SJSA1 (cell line): Measurements from ENCODE around the gene ETNPPL. TPM values are rescaled to one million over a fixed set of nuclear protein-coding genes. Genes with fewer than 3 reads are reported as not detected.

Experiments
- DNase-seq, 2 experiments: peaks; one replicate each; pipeline ENCODE4 v3.0.0-alpha.2; 2015 to 2020; ENCODE audit warnings: low spot score in 2 of 2, low read depth in 1 of 2
- H3K27ac ChIP-seq: fragments of 250-450 bp; sonication (Bioruptor Pico); 2 replicates; pipeline ENCODE4 v1.5.1; 2020; ENCODE audit warnings: mild to moderate bottlenecking, moderate library complexity
- H3K27me3 ChIP-seq: fragments of 250-450 bp; sonication (Bioruptor Pico); replicated peaks from 2 replicates; pipeline ENCODE4 v1.5.1; 2020; ENCODE audit warnings: mild to moderate bottlenecking, moderate library complexity
- H3K36me3 ChIP-seq: fragments of 250-450 bp; sonication (Bioruptor Pico); 2 replicates; pipeline ENCODE4 v1.5.1; 2020; ENCODE audit warnings: mild to moderate bottlenecking
- H3K4me1 ChIP-seq: fragments of 250-450 bp; sonication (Bioruptor Pico); replicated peaks from 2 replicates; pipeline ENCODE4 v1.6.1; 2021; ENCODE audit warnings: mild to moderate bottlenecking
- H3K4me3 ChIP-seq: fragments of 250-450 bp; sonication (Bioruptor Pico); 2 replicates; pipeline ENCODE4 v1.5.1; 2020; ENCODE audit warnings: mild to moderate bottlenecking
- H3K9me3 ChIP-seq: fragments of 250-450 bp; sonication (Bioruptor Pico); replicated peaks from 2 replicates; pipeline ENCODE4 v1.5.1; 2020; ENCODE audit warnings: mild to moderate bottlenecking
- total RNA-seq: library from RNA; depleted of rRNA; stranded (reverse); fragments of >200 nt; shearing (Covaris generic); gene quantifications from 2 replicates; pipeline ENCODE4 v1.2.3, GENCODE V29; 2014; rRNA removed

ETNPPL gene
- not detected in 2 replicates for total RNA-seq

GRCh38 chr4:108762559-108763225 lies at the start of gene ETNPPL:
ETNPPL (minus strand) TSS chr4:108763053; CDS start chr4:108762898, 155 bp downstream.
- Histone ChIP-seq H3K9me3 (no peaks in the 10 kb centered on the region), H3K27ac (no peak within 1 kb of the TSS), H3K4me1 (peaks cover 10% of the 10 kb centered on the region), H3K36me3 (no peaks in the 10 kb centered on the region), H3K4me3 (peak within 1 kb of the TSS; percentile 27), H3K27me3 (peaks cover 40% of the 10 kb centered on the region)
- DNase-seq, result peak in 1 of 2 experiments; percentile 22

- Histone ChIP-seq H3K27ac (no peak overlapping the region), H3K36me3 (no peaks in the 10 kb centered on the region), H3K27me3 (peaks cover 21% of the 10 kb centered on the region; the same call in 1 of the 2 replicates), H3K9me3 (no peaks in the 10 kb centered on the region), H3K4me1 (no peaks in the 10 kb centered on the region), H3K4me3 (no peak overlapping the region)
- no peak for DNase-seq
Measured at GRCh38 chr4:108811486-108811885, 48.6 kb upstream of the ETNPPL start.

GRCh38 chr4:108810087-108810486 lies 47.2 kb upstream of the ETNPPL start:
- DNase-seq, result no peak
- Histone ChIP-seq H3K36me3 (no peaks in the 10 kb centered on the region), H3K4me3 (no peak overlapping the region), H3K27me3 (peaks cover 14% of the 10 kb centered on the region; the same call in 1 of the 2 replicates), H3K9me3 (no peaks in the 10 kb centered on the region), H3K27ac (no peak overlapping the region), H3K4me1 (no peaks in the 10 kb centered on the region)

GRCh38 chr4:108804648-108805273 lies 41.9 kb upstream of the ETNPPL start:
- Histone ChIP-seq H3K4me3 (no peak overlapping the region), H3K4me1 (no peaks in the 10 kb centered on the region), H3K27me3 (peaks cover 9% of the 10 kb centered on the region; the same call in 1 of the 2 replicates), H3K9me3 (no peaks in the 10 kb centered on the region), H3K27ac (no peak overlapping the region), H3K36me3 (no peaks in the 10 kb centered on the region)
- DNase-seq, result no peak

GRCh38 chr4:108799306-108799705 lies 36.5 kb upstream of the ETNPPL start:
- H3K4me1 ChIP-seq, result no peaks in the 10 kb centered on the region; the same call in 1 of the 2 replicates
- no peak for DNase-seq
- H3K27me3 ChIP-seq, result no peaks in the 10 kb centered on the region
- no peaks in the 10 kb centered on the region for H3K36me3 ChIP-seq
- no peak overlapping the region for H3K4me3 ChIP-seq
- no peaks in the 10 kb centered on the region for H3K9me3 ChIP-seq
- H3K27ac ChIP-seq, result no peak overlapping the region

- no peak overlapping the region for H3K27ac ChIP-seq
- no peak for DNase-seq
- no peaks in the 10 kb centered on the region for H3K9me3 ChIP-seq
- H3K36me3 ChIP-seq, result no peaks in the 10 kb centered on the region
- H3K27me3 ChIP-seq, result no peaks in the 10 kb centered on the region
- H3K4me1 ChIP-seq, result peaks cover 7% of the 10 kb centered on the region
- H3K4me3 ChIP-seq, result no peak overlapping the region
Measured at GRCh38 chr4:108796173-108796572, 33.3 kb upstream of the ETNPPL start.

- Histone ChIP-seq H3K9me3 (no peaks in the 10 kb centered on the region), H3K36me3 (no peaks in the 10 kb centered on the region), H3K4me1 (peaks cover 7% of the 10 kb centered on the region), H3K4me3 (no peak overlapping the region), H3K27ac (no peak overlapping the region), H3K27me3 (no peaks in the 10 kb centered on the region)
- no peak for DNase-seq
Measured at GRCh38 chr4:108795733-108796132, 32.9 kb upstream of the ETNPPL start.

- peak in 1 of 2 experiments; percentile 44 for DNase-seq
- peaks cover 7% of the 10 kb centered on the region for H3K4me1 ChIP-seq
- no peaks in the 10 kb centered on the region for H3K36me3 ChIP-seq
- H3K27me3 ChIP-seq, result no peaks in the 10 kb centered on the region
- H3K27ac ChIP-seq, result no peak overlapping the region
- H3K9me3 ChIP-seq, result no peaks in the 10 kb centered on the region
- no peak overlapping the region for H3K4me3 ChIP-seq
Measured at GRCh38 chr4:108794136-108794535, 31.3 kb upstream of the ETNPPL start.

- Histone ChIP-seq H3K36me3 (no peaks in the 10 kb centered on the region), H3K27me3 (no peaks in the 10 kb centered on the region), H3K27ac (no peak overlapping the region), H3K4me3 (no peak overlapping the region), H3K4me1 (peaks cover 7% of the 10 kb centered on the region), H3K9me3 (no peaks in the 10 kb centered on the region)
- no peak for DNase-seq
Measured at GRCh38 chr4:108793415-108793814, 30.6 kb upstream of the ETNPPL start.

GRCh38 chr4:108788731-108789130 lies 25.9 kb upstream of the ETNPPL start:
- DNase-seq, result no peak
- Histone ChIP-seq H3K4me3 (no peak overlapping the region), H3K27ac (no peak overlapping the region), H3K4me1 (peaks cover 6% of the 10 kb centered on the region), H3K36me3 (no peaks in the 10 kb centered on the region), H3K9me3 (no peaks in the 10 kb centered on the region), H3K27me3 (no peaks in the 10 kb centered on the region)

GRCh38 chr4:108787724-108788123 lies 24.9 kb upstream of the ETNPPL start:
- H3K36me3 ChIP-seq, result no peaks in the 10 kb centered on the region
- no peaks in the 10 kb centered on the region for H3K9me3 ChIP-seq
- H3K4me1 ChIP-seq, result no peaks in the 10 kb centered on the region
- H3K4me3 ChIP-seq, result no peak overlapping the region
- no peak for DNase-seq
- no peak overlapping the region for H3K27ac ChIP-seq
- no peaks in the 10 kb centered on the region for H3K27me3 ChIP-seq

- H3K4me1 ChIP-seq, result no peaks in the 10 kb centered on the region
- H3K9me3 ChIP-seq, result no peaks in the 10 kb centered on the region
- no peak overlapping the region for H3K27ac ChIP-seq
- DNase-seq, result no peak
- no peaks in the 10 kb centered on the region for H3K36me3 ChIP-seq
- H3K27me3 ChIP-seq, result no peaks in the 10 kb centered on the region
- H3K4me3 ChIP-seq, result no peak overlapping the region
Measured at GRCh38 chr4:108787106-108787505, 24.3 kb upstream of the ETNPPL start.

GRCh38 chr4:108786351-108786750 lies 23.5 kb upstream of the ETNPPL start:
- Histone ChIP-seq H3K9me3 (no peaks in the 10 kb centered on the region), H3K4me3 (no peak overlapping the region), H3K27me3 (no peaks in the 10 kb centered on the region), H3K4me1 (no peaks in the 10 kb centered on the region), H3K36me3 (no peaks in the 10 kb centered on the region), H3K27ac (no peak overlapping the region)
- no peak for DNase-seq

- Histone ChIP-seq H3K36me3 (no peaks in the 10 kb centered on the region), H3K4me1 (no peaks in the 10 kb centered on the region), H3K9me3 (no peaks in the 10 kb centered on the region), H3K4me3 (no peak overlapping the region), H3K27ac (no peak overlapping the region), H3K27me3 (no peaks in the 10 kb centered on the region)
- DNase-seq, result no peak
Measured at GRCh38 chr4:108783665-108784463, 21.0 kb upstream of the ETNPPL start.
